Right lobe of liver (tissue), 6 donors: Measurements from ENCODE around the gene ADAMTS7. TPM values are rescaled to one million over a fixed set of nuclear protein-coding genes. Genes with fewer than 3 reads are reported as not detected.
A peak's percentile ranks its signal among the peaks of the same experiment; 100 is the strongest.

Experiments used
- ATAC-seq, 4 donors: fragments of 200-7000 bp; cut with Tn5 transposase; one replicate each; pipeline ENCODE4 v1.9.1; 2020; ENCODE audit warnings: mild to moderate bottlenecking in 4 of 4, moderate library complexity in 4 of 4
- DNase-seq, 3 donors: peaks; one replicate each; pipeline ENCODE4 v3.0.0-alpha.2; 2020
- H3K27ac ChIP-seq, 3 donors: fragments of 200-600 bp; one replicate each; pipeline ENCODE4 v1.8.0; 2022
- H3K27me3 ChIP-seq, 2 donors: fragments of 200-600 bp; one replicate each; pipeline ENCODE4 v1.8.0; 2022
- H3K36me3 ChIP-seq, 4 donors: fragments of 200-600 bp; sonication (generic) in 1 of 4; one replicate each; pipeline versions ENCODE4 v1.5.1 to v1.8.0; 2017 to 2022; ENCODE audit warnings: control low read depth in 1 of 4
- H3K4me1 ChIP-seq, 4 donors: fragments of 200-600 bp; sonication (generic) in 1 of 4; one replicate each; pipeline versions ENCODE4 v1.5.1 to v1.8.0; 2017 to 2022; ENCODE audit warnings: control low read depth in 1 of 4
- H3K4me3 ChIP-seq, 3 donors: fragments of 200-600 bp; one replicate each; pipeline ENCODE4 v1.8.0; 2022
- H3K9me3 ChIP-seq, 4 donors: fragments of 200-600 bp; sonication (generic) in 1 of 4; one replicate each; pipeline versions ENCODE4 v1.5.1 to v1.8.0; 2017 to 2022; ENCODE audit warnings: control low read depth in 1 of 4
- POLR2A ChIP-seq: fragments of 450-650 bp; IDR thresholded peaks from one replicate; pipeline ENCODE4 v1.6.1; 2017; ENCODE audit warnings: antibody characterized with exemption, mild to moderate bottlenecking
- WGBS: methylation state at CpG from one replicate; pipeline ENCODE4 v1.1.6; 2018; ENCODE audit warnings: low coverage, low lambda C conversion rate; ENCODE audit not compliant: insufficient coverage; ENCODE audit errors: missing lambda C conversion rate; 5-methylcytosine and 5-hydroxymethylcytosine counted together
- intact Hi-C, 2 donors: fragments of 100-400 bp; cut with DNase I; formaldehyde crosslinking; loops; one replicate each; pipeline versions ENCODE4 v1.11.2 to v1.14.1; 2022
- total RNA-seq, 6 experiments: library from RNA; depleted of rRNA in 2 of 6; stranded (reverse); fragments of >200 nt in 2 of 6; fragmentation: NEBNext Ultra II Directional in 3 of 6; extraction: Animal tissue kit (Norgen Biotek cat#: 25700) in 3 of 6; gene quantifications; one replicate each; pipeline versions ENCODE4 v1.1.0 to v1.2.4, GENCODE V29; 2016 to 2023
- TF ChIP-seq, protein P1 (sequence below), 4 donors: fragments of 200-600 bp in 3 of 4; fragments of 450-650 bp in 1 of 4; IDR thresholded peaks; one replicate each; pipeline versions ENCODE4 v1.5.1 to v1.8.0; 2016 to 2022; ENCODE audit warnings: antibody characterized with exemption in 4 of 4, mild to moderate bottlenecking in 2 of 4
- donor health status: DM: no; HTN: yes; CAD: no.
- donor health status: DM: no; HTN: no; CAD: no.
- donor health status: DM: no; HTN: no; CAD: no.
- donor health status: DM: no; HTN: yes; CAD: no.
- donor health status: DM: no; HTN: yes; CAD: no.

ADAMTS7 gene
- total RNA-seq, 6 experiments from 2014 or later, result 0.49 to 1.4 (median 1.1) TPM

DNA sequence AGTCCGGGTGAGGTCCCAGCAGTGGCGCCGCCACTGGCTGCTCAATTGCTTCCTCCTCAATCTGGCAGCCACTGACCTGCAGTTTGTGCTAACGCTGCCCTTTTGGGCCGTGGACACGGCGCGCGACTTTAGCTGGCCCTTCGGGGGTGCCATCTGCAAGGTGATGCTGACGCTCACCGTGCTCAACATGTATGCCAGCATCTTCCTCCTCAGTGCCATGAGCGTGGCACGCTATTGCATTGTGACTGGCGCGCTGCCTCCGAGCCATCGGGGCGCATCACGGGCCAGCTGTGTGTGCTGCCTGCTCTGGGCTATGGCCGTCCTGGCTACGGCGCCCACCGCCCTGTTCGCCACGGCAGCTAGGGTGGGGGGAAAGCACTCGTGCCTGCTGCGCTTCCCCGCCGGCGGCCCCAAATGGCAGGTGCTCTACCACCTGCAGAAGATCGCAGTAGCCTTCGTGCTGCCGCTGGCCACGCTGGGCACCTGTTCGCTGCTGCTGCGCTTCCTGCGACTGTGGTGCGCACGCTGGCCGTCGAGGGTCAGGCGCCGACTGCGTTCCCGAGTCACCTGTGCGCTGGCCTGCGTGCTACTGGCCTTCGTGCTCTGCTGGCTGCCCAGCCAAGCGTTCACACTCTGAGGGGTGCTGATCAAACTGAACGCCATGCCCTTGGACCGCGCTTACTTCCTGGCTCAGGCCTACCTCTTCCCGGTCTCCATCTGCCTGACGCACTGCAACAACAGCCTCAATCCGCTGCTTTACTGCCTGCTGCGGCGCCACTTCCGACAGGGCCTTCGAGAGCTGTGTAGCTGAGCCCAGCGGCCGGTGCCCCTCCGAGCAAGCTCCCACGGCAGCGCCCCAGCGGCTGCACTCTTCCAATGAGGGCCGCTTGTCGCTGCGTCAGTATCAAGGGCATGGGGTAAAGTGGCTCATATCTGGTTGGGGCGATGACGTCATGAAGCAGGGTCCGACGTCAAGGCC is 20.3 kb upstream of the ADAMTS7 start:
- Histone ChIP-seq H3K27me3 (no peaks in the 10 kb centered on the region), H3K4me3 (peak overlapping the region in 1 of 3 donors; percentile 5), H3K36me3 (no peaks in the 10 kb centered on the region), H3K27ac (no peak overlapping the region), H3K4me1 (no peaks in the 10 kb centered on the region), H3K9me3 (no peaks in the 10 kb centered on the region)
- intact Hi-C loops, result no loop called here
- TF ChIP-seq POLR2A, result no peak
- TF ChIP-seq, protein P1, sequence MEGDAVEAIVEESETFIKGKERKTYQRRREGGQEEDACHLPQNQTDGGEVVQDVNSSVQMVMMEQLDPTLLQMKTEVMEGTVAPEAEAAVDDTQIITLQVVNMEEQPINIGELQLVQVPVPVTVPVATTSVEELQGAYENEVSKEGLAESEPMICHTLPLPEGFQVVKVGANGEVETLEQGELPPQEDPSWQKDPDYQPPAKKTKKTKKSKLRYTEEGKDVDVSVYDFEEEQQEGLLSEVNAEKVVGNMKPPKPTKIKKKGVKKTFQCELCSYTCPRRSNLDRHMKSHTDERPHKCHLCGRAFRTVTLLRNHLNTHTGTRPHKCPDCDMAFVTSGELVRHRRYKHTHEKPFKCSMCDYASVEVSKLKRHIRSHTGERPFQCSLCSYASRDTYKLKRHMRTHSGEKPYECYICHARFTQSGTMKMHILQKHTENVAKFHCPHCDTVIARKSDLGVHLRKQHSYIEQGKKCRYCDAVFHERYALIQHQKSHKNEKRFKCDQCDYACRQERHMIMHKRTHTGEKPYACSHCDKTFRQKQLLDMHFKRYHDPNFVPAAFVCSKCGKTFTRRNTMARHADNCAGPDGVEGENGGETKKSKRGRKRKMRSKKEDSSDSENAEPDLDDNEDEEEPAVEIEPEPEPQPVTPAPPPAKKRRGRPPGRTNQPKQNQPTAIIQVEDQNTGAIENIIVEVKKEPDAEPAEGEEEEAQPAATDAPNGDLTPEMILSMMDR (IDR thresholded peaks at IDR 0.05), result no peak
- no peak for ATAC-seq
- WGBS, result 89% methylated on average over 15 of the region's 73 CpGs
- DNase-seq, result no peak

DNA sequence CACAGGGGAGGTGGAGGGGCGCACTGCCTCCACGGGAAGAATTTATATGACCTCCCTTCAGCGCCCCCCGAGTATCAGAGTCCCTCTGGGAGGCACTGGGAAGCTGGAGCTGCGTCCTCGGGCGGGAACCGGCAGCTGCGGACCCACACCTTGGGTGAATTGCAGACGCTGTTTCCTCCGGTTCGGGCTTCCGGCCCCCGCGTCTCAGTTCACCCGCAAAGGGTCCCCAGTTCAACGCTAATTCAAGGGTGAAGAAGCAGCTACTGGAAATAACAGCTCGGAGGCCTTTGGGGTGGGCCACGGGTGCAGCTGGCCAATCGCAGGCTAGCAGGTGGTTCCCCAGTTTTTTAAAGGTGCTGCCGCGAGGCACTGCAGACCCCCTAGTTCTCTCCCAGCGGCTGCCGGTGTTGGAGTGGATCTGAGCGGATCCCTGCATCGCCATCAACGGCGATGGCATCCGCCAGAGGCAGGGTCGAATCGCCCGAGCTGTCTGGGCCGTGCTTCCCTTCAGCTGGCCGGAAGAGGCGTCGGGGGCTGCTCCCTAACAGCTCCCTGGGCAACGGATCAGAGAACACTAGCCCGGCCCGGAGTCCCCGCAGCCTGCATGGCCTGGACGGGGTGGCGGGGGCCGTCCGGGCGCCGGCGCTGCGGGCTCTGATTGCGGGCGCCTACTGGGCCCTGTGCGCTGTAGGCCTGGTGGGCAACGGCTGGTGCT is 19.4 kb upstream of the ADAMTS7 start:
- peak in 1 of 3 donors; percentile 52 for DNase-seq
- ATAC-seq, result peak in 3 of 4 donors; percentile 37 to 52 (median 46)
- Histone ChIP-seq H3K4me1 (no peaks in the 10 kb centered on the region), H3K4me3 (peak overlapping the region in 1 of 3 donors; percentile 5), H3K27me3 (no peaks in the 10 kb centered on the region), H3K27ac (no peak overlapping the region), H3K36me3 (no peaks in the 10 kb centered on the region), H3K9me3 (no peaks in the 10 kb centered on the region)
- intact Hi-C loops, result no loop called here
- TF ChIP-seq, protein P1 (IDR thresholded peaks at IDR 0.05), result no peak
- TF ChIP-seq POLR2A, result no peak
- WGBS, result 80% methylated on average over 2 of the region's 52 CpGs

DNA sequence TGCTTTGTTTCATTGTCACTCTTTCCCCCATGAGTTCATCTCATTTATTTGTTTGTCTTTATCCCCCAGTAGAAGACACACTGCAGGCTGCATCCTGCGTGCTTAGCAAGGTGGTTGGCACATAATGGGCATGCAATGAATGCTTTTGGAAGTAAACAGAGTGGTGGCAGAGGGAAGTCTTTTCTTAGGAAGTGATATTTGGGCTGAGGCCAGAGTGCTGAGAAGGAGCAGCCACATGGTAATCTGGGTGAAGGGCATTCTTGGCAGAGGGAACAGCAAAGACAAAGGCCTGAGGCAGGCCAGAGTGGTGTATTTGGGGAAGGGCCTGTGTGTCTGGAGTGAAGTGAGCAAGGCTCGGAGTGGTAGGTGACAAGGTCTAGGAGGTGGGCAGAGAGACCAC is 17.7 kb upstream of the ADAMTS7 start:
- H3K9me3 ChIP-seq, result no peaks in the 10 kb centered on the region
- no peak for ATAC-seq
- no peaks in the 10 kb centered on the region for H3K36me3 ChIP-seq
- peaks cover 0 to 4% (median 0%) of the 10 kb centered on the region in 4 donors for H3K4me1 ChIP-seq
- H3K27me3 ChIP-seq, result no peaks in the 10 kb centered on the region
- 80% methylated on average over 1 of the region's 2 CpGs for WGBS
- no peak overlapping the region for H3K4me3 ChIP-seq
- TF ChIP-seq, protein P1 (IDR thresholded peaks at IDR 0.05), result no peak
- TF ChIP-seq POLR2A, result no peak
- intact Hi-C loops, result no loop called here
- H3K27ac ChIP-seq, result no peak overlapping the region
- DNase-seq, result no peak

DNA sequence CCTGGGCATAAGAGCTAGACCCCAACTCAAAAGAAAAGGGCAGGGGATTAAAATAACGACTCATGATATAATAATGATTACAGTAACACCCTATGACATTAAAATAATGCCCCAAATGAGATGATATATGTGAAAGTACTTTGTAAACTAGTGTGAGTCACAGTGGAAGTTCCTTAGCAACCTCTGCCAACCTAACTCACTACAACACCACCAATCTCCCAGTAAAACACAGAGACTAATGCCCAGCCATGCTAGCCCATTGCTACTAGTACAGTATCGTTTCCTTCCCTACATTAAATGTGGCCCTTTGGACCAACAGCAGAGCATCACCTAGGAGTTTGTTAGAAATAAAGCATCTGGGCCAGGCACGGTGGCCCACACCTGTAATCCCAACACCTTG is 11.2 kb upstream of the ADAMTS7 start:
- H3K4me3 ChIP-seq, result no peak overlapping the region
- intact Hi-C loops, result no loop called here
- no peaks in the 10 kb centered on the region for H3K9me3 ChIP-seq
- H3K27ac ChIP-seq, result no peak overlapping the region
- no peaks in the 10 kb centered on the region for H3K27me3 ChIP-seq
- 54% methylated on average over 3 of the region's 3 CpGs for WGBS
- ATAC-seq, result no peak
- TF ChIP-seq, protein P1 (IDR thresholded peaks at IDR 0.05), result no peak
- no peak for TF ChIP-seq POLR2A
- DNase-seq, result no peak
- H3K36me3 ChIP-seq, result no peaks in the 10 kb centered on the region
- peaks cover 0 to 4% (median 0%) of the 10 kb centered on the region in 4 donors for H3K4me1 ChIP-seq
